ENCODE results near the gene PGPEP1.

Gene PGPEP1

DNA sequence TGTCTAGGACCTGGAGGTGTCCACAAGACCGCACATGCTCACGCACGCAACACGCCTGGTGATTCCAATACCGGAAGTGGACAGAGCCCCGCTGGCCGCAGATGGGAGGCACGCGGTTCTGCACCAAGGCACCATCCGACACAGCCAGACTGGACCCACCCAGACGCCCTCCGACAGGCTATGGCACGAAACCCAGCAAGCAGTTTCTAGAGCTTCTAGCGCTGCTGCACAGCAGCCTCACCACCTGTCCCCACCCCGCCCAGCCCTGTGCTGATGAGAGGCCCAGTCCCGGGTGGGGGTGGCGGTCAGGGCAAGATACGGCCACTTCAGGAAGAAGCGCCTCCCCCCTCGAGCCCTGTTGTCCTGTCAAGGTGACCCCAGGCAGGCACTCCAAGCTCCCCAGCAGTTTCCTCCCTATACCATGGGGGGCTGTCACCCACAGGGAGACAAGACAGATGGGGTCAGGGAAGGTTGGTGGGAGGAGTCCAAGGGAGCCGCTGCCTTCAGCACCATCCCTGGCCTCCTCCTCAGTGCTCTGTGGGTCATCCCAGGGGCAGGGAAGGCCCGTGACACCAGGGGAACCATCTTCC, 28.8 kb upstream of the PGPEP1 start:
- in situ Hi-C loops (cut with HindIII; ENCODE audit: low sequenced_read_pairs) = no loop called here
- TF ChIP-seq, protein P1, sequence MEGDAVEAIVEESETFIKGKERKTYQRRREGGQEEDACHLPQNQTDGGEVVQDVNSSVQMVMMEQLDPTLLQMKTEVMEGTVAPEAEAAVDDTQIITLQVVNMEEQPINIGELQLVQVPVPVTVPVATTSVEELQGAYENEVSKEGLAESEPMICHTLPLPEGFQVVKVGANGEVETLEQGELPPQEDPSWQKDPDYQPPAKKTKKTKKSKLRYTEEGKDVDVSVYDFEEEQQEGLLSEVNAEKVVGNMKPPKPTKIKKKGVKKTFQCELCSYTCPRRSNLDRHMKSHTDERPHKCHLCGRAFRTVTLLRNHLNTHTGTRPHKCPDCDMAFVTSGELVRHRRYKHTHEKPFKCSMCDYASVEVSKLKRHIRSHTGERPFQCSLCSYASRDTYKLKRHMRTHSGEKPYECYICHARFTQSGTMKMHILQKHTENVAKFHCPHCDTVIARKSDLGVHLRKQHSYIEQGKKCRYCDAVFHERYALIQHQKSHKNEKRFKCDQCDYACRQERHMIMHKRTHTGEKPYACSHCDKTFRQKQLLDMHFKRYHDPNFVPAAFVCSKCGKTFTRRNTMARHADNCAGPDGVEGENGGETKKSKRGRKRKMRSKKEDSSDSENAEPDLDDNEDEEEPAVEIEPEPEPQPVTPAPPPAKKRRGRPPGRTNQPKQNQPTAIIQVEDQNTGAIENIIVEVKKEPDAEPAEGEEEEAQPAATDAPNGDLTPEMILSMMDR (IDR thresholded peaks at IDR 0.05; ENCODE audit: low read depth, low read length) = no peak
- DNase-seq (ENCODE audit: low read depth, low spot score) = no peak
- H3K4me3 ChIP-seq (ENCODE audit: low read depth, low read length) = no peak overlapping the region

DNA sequence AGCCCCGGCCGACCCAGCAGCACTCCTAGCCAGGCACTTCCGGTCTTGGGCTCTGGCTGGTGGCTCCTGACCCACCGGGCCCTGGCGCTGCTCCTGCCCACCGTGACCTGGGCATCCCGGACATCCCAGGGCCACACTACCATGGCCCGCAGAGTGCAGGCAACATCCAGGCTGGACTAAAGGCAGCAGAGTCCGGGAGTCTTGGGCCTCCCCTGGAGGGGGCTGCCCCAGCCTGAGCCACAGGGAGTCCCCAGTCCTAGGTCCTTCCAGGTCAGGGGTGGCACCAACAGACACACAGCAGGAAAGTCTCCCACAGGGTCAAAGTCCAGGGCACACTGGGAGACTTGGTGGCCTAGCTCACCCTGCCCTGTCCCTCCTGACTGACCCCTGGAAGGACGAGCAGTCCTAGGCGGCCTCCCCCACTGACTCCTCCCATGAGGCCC, 28.3 kb upstream of the PGPEP1 start:
- H3K4me3 ChIP-seq (ENCODE audit: low read depth, low read length) = no peak overlapping the region
- in situ Hi-C loops (cut with HindIII; ENCODE audit: low sequenced_read_pairs) = no loop called here
- no peak for DNase-seq (ENCODE audit: low read depth, low spot score)
- TF ChIP-seq, protein P1 (IDR thresholded peaks at IDR 0.05; ENCODE audit: low read depth, low read length) = no peak

- no peak overlapping the region for H3K4me3 ChIP-seq (ENCODE audit: low read depth, low read length)
- in situ Hi-C loops (cut with HindIII; ENCODE audit: low sequenced_read_pairs) = no loop called here
- TF ChIP-seq, protein P1 (IDR thresholded peaks at IDR 0.05; ENCODE audit: low read depth, low read length) = no peak
- no peak for DNase-seq (ENCODE audit: low read depth, low spot score)
Observed at GRCh38 chr19:18313398-18313797, 27.0 kb upstream of the PGPEP1 start.

DNA sequence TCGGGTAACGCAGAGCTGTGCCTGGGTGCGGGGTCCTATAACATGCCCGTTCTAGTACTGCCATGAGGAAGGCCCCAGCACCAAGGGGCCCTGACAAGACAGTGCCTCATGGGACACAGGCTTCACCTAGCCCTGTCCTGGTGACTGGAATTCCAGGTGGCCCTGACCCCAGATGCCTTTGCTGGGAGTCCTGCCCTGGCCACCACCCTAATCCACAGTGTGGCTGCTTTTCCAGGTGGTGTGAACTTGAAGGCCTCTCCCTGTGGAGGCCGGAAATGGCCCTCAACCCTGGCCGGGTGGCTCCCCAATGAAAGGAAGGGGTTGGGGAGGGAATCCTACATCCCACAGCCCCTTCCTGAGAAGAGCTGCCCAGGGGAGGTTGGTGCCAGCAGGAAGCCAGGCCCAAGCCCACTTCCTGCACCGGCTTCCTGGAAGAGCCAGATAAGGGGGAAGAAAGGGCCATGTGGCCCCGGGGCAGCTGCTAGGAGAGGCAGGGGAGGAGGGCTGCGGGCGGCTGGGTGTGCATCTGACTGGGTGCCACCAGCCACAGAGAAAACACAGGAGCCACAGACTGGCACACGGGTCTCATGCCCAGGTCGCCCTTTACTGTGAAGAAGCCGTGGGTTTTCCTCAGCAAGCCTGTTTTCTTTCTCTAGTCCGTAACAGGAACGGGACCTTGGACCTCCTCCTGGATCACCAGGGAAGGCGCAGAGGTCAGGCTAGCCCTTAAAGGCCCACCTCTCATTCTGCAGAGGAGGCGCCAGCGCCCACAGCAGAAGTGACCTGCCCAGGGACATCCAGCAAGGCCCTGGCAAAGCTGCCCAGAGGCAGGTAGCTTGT, 22.2 kb upstream of the PGPEP1 start:
- H3K4me3 ChIP-seq (ENCODE audit: low read depth, low read length) = no peak overlapping the region
- in situ Hi-C loops (cut with HindIII; ENCODE audit: low sequenced_read_pairs) = no loop called here
- no peak for DNase-seq (ENCODE audit: low read depth, low spot score)
- TF ChIP-seq, protein P1 (IDR thresholded peaks at IDR 0.05; ENCODE audit: low read depth, low read length) = no peak

- TF ChIP-seq, protein P1 (IDR thresholded peaks at IDR 0.05; ENCODE audit: low read depth, low read length) = no peak
- no peak for DNase-seq (ENCODE audit: low read depth, low spot score)
- in situ Hi-C loops (cut with HindIII; ENCODE audit: low sequenced_read_pairs) = no loop called here
- H3K4me3 ChIP-seq (ENCODE audit: low read depth, low read length) = no peak overlapping the region
Observed at GRCh38 chr19:18319591-18320135, 20.7 kb upstream of the PGPEP1 start.

GRCh38 chr19:18320865-18321733, 19.3 kb upstream of the PGPEP1 start:
- TF ChIP-seq, protein P1 (IDR thresholded peaks at IDR 0.05; ENCODE audit: low read depth, low read length) = no peak
- in situ Hi-C loops (cut with HindIII; ENCODE audit: low sequenced_read_pairs) = no loop called here
- no peak overlapping the region for H3K4me3 ChIP-seq (ENCODE audit: low read depth, low read length)
- no peak for DNase-seq (ENCODE audit: low read depth, low spot score)
